AG20443 (cell line): Measurements from ENCODE around the gene CDK14.

ENCODE experiments used
- DNase-seq: peaks from one replicate; pipeline ENCODE4 v3.0.0; 2012; ENCODE audit warnings: low spot score, mixed read lengths

The CDK14 gene

DNA sequence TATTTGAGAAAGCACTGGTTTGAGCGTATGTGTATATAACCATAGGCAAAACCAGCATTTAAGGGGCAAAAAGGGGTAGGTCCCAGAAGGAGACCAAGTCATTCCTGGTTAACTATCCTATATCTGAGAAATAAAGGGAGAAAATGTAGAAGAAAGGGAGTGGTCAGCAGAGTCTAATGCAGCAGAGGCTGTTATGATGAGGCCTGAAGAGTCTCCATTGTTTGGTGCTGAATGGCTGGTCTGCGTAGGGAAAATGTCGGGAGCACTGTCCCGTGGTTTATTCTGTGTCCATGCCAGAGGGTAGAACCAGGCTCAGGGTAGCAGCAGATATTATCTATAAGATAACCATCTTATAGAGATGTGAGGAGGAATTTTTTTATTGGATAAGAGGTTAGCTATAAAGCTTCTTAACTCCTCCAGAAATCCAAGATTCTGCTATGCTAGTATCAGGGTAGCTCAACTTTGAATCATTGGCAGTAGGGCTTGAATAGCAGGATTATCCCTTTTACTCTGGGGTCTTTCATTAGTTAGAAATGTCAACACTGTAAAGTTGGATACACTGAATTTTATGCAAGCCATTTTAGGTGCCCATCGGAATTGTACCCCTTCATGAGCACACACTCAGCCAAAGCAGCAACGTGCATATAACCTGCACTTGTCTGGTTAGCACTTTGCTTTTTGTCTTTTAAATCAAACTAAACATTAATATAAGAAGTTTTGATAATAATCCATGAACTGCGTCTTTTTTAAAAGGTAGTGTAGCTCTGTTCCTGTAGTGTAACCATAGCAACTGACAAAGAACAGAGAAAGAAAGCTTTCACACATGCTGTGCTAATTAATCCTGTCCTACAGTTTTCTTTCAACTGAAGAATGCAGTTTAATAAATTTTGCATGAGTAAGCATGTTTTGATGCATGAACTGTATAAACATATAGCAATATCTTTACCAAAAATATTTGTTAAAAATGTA lies 356.1 kb downstream of the CDK14 start:
- no peak for DNase-seq

DNA sequence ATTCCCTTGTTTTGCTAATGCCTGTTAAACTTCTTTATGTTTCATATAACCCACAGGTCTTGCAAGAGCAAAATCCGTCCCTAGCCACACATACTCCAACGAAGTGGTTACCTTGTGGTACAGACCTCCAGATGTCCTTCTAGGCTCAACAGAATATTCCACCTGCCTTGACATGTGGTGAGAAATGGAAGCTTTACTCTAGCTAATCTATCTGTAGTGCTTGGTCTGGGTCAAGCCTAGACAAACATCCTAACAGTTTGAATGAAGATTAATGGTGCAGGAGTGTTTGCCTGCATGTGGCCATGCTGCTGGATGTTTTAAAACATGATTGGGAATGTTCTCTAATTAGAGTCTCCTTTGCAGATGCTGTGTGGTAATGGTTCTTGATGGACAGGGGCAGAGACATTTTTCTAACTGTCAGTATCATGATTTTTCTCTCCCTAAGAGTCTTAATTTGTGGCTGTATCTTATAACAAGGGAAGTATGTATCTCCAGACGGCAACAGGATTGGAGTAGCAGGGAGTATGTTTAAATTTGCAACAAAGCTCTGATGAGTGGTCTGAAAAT lies 359.6 kb downstream of the CDK14 start:
- DNase-seq, result no peak

DNA sequence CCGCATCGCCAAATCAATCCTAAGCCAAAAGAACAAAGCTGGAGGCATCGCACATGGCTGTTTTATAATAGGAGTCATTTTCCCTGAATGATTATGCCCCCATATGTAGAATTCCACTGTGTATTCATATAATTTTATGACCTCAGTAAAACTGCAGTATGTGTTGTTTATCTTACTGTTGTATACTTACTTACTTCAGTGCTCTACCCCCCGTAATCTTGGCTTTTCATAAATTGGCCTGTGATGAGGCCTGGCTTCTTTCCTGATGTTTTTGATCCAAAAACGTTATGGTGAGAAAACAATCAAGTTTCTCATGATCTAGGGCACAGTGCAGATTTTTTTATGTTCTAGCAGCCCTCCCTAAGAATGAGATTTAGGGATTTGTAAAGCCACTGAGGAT lies 361.8 kb downstream of the CDK14 start:
- no peak for DNase-seq

DNA sequence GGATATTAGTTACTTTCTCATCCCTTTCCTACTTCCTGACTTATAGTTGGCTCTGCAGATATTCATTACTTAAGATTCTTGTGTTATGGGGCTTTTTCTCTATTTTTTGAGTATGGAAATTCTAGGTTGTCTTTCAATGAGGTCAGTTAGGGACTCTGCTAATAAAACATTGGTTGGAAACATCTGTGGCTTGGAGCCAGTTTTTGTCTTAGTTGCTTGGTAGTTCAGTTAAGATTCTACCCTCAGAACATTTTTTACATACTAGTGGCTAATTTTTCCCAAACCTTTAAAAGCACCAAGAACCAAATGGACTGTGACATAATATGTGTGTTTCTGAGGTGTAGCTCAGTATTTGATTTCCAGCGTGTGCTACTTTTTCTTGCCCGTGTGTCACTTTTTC lies 362.5 kb downstream of the CDK14 start:
- DNase-seq, result peak; percentile 49

DNA sequence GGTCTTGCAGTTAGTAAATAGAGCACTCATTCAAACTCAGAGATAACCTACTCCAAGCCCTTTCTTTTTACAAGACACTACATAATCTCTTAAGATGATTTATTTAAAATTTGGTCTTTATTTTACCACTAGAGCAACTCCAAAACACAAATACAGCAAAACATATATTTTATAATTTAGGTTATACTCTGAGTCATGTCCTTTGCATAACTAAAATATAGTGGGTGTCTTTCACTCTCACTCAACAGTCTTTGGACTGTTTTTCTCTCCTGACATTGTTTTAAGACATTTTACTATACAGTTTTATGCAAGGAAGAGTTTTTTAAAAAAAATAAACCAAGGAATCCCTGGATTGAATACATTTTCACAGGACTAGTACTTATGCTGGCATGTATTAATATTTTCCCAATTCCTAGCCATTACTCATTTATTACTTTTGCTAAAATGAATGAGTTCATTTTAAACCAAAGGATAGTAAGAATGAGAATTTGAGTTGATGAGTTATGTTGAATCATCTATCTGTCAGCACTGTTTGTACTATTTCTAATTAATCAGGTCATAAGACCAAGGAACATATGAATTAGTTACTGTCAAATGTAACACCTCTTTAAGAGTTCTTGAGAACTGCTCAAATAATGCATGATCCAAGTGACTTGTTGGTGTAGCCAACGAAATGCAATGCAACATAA lies 365.1 kb downstream of the CDK14 start:
- no peak for DNase-seq

DNA sequence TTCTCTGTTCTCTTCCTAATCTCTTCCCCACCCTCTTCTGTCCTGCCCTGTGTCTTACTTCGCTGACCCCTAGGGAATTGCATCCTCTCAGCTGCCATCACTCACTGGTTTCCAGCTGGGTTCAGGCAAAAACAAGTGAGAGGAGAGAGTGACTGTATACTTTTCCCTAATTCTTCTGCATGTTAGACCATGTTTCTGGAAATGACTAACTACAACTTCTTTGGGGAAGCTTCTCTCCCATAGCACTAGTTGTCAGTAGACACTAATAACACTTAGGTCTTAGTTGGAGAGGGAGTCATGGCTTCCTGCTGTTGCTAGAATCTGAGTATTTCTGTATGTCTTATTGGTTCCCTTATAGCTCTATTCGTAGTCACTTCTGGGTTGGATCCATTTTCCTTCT lies 369.1 kb downstream of the CDK14 start:
- no peak for DNase-seq

DNA sequence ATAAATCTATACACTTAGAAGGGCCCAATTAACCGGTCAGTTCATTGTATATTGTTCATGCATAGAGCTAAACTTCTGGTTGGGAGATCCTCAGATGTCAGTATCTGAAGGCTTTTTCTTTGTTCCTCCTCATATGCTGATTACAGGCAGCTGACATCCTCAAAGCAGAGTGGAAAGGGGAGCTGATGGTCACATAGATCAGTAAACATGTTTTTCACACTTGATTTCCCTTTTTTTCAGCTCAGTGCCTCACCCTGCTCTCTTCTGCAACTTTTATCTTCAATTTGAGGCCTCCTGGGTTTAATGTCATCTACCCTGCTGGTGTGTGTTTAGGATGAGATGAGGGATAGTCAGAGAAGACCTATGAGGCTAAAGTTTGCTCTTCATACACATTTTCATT lies 370.2 kb downstream of the CDK14 start:
- no peak for DNase-seq

DNA sequence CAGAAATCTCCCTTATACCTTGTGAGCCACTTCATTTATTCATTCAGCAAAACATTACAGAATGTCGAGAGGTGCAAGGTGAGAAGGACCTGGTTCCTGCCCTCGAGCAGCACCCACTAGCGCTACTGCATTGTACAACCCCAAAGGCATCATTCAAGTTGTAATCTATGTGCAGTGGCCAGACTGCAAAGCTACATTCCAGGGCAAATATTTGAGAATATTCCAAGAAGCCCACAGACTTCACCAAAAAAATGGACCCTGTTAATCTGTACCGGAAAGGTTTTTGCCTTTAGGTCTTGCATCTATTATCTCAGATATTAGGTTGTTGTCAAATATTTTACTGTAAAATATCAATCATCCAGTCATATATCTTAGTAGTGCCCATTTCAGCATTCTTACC lies 372.8 kb downstream of the CDK14 start:
- no peak for DNase-seq

DNA sequence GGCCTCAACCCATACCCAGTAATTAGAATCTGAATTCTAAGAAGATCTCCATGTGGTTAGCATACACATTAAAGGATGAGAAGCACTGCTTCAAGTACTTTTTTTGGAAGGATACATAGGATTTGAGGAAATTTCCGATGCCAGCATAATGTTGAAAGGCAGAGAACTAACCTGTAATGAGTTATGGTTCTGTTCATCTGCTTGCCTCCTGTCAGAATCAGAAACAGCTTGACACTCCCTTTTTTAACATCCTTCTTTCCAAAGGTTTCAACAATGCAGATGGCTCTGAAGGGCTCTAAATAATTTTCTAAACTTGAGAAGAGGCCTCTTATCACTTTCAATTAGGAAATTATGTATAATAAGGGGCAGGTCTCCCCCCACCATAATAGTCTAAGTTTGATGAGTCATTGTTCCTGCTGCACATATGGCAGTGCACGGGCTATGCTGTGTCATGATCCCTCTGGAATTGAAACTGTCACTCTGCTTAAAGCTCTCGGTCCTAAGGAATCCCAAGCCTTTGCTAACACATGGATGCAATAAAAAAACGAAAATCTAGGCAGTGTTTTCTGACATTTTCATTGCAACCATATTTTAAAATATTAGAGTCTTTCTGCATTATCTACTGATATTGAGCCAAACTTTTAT lies 376.9 kb downstream of the CDK14 start:
- peak; percentile 31 for DNase-seq

DNA sequence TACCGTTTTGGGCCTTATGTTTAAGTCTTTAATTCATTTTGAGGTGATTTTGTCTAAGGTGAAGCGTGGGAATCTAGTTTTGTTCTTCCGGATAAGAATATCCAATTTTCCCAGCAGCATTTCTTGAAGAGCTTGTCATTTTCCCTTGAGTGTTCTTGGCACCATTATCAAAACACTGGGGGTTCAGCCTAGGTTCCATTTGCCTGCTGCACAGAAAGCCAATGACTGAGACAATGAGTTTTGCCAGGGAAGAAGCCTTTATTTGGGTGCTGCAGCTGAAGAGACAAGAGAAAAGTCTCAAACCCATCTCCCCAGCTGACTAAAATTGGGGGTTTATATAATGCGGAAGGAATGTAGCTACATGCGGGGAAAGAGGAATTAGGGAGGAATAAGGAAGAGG lies 380.9 kb downstream of the CDK14 start:
- no peak for DNase-seq

DNA sequence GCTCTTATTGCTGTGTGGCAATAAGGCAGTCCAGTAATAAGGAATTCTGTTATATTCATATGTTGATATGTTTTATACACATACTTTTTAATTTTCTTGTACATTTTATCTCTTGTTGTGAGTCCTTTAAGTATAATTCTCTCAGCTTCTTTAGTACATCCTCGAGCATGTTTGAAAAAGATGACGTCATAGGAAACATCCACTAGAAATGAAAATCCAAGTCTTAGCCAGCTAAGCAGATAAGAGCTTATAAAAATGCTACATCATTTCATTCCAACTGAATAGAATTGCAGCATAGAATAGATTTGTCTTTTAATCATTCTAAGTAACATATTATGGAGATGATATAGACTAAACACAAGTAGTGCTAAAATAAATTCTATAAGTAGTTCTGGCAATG lies 384.4 kb downstream of the CDK14 start:
- no peak for DNase-seq

DNA sequence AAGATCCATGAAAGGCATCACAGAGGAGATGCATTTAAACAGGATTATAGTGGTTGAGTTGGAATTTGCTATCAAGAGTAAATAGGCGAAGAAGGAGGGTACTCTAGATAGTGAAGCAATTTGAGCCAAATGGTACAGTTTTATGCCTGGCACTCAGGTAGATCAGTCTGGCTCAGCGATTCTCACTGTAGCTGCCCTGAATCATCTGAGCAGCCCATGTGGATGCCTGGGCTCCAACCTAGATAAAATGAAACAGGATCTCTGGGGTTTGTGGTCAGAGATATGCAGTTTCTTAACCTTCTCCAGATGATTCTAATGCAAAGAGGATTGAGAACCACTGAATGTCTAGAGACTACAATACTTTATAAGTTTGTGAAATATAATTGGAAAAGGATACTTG lies 386.1 kb downstream of the CDK14 start:
- no peak for DNase-seq

DNA sequence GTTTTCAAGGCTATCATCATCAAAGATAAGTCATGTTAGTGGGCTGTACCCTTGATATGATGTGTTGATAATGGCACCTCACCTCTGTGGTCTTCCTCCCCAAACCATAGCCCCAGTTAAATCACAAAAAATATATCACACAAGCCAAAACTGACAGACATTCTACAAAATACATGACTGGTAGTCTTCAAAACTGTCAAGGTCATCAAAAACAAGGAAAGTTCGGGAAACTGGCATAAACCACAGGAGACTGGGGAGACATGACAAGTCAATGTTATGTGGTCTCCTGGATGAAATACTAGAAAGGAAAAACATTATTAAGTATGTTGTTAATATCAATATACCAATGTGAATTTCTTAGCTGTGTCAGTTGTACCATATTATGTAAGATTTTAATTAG lies 388.6 kb downstream of the CDK14 start:
- no peak for DNase-seq

DNA sequence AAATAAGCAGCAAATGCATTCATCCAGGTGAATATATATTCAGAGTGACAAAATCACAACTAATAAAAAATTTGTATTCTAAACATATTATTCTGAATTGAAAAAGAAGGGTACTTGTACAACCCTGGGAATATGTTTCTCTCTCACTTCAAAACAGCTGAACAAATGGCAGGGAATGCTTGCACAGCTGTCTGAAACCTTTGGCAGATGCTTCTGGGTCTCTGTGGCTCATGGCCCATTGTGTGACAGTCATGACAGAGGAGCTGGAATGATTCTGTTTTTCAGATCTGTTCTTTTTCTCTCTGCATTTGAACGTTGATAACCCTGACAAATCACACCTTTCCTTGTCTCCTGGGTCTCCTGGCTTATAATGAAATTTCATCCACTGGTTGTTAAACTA lies 392.4 kb downstream of the CDK14 start:
- no peak for DNase-seq

DNA sequence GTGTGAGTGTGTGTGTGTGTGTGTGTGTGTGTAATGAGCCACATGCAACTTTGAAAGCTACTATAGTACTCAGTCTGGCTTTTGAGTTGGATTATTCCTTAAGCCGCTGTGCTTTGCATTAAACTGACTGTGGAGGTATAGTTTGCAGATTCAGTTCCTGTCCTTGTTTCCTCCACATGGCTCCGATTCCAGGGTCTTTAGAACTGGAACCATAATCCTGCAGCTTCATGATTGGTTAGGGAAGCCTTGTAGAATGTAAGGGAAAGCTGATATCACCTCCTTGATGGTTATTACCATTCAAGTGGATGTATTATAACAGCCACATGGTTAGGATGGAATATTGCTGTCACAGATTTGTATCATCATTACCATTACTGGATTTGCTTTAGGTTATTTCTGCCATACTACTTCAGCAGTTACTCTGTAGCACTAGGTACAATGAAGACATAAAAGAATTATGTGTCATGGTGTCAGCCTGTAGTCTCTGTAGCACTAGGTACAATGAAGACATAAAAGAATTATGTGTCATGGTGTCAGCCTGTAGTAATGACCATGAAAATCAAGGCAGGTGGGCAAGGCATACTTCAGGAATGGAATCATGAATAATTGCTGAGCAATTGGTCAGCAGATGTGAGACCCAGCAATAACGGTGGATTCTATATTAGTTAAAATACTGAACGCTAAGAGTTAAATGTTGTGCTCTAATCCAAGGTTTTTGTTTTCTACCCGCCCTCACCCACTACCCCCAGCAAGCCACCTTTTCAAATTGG lies 393.1 kb downstream of the CDK14 start:
- no peak for DNase-seq

DNA sequence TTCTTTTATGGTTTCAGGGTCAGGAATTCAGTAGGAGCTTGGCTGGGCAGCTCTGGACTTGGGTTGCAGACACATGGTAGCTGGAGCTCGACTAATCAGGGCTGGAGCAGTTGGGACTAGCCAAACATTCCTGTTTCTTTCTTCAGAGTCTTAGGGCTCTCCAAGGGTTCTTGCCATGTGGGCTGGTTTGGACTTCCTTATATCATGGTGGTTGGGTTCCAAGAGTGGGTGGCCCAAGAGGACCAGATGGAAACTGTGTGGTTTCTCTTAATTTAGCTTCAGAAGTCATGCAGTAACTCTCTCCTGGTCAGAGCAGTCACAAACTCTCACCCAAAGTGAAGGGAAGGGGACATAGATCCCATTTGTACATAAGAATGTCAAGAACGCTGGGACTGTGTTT lies 398.0 kb downstream of the CDK14 start:
- peak; percentile 11 for DNase-seq

DNA sequence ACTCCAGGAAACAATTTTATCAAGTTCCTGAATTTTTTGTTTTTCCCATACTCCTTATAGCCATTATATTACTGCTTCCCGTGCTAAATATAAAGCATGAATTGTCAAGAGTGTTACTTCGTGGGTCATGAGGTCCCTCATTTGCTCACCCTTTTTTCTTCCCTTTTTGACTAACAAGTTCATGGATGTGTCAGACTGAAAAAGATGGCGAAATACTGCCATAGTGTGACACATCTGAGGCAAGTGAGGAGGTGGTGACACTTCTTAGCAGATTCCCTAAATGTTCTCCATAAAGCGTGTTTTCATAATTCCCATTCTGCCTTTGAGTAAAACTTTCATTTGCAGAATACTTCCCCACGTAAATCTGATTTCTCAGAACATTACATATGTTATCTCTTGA lies 398.5 kb downstream of the CDK14 start:
- no peak for DNase-seq

DNA sequence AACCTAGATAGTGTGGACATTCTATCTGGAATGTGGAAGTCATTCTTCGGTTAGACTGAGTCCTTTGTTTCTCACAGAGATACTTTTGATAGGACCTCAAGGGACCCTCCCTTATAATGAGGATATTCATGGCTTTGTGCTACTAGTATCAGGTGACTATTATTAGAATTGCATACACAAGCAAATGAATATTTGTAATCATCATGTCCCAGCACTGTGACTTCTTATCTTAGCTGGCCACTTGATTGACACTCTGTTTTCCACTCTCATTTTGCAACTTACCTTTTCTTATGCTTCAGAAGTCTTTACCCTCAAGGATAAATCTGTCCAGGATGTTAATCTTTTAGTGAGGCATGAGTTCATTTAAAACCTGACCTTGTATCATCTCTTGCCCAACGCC lies 399.9 kb downstream of the CDK14 start:
- DNase-seq, result no peak

DNA sequence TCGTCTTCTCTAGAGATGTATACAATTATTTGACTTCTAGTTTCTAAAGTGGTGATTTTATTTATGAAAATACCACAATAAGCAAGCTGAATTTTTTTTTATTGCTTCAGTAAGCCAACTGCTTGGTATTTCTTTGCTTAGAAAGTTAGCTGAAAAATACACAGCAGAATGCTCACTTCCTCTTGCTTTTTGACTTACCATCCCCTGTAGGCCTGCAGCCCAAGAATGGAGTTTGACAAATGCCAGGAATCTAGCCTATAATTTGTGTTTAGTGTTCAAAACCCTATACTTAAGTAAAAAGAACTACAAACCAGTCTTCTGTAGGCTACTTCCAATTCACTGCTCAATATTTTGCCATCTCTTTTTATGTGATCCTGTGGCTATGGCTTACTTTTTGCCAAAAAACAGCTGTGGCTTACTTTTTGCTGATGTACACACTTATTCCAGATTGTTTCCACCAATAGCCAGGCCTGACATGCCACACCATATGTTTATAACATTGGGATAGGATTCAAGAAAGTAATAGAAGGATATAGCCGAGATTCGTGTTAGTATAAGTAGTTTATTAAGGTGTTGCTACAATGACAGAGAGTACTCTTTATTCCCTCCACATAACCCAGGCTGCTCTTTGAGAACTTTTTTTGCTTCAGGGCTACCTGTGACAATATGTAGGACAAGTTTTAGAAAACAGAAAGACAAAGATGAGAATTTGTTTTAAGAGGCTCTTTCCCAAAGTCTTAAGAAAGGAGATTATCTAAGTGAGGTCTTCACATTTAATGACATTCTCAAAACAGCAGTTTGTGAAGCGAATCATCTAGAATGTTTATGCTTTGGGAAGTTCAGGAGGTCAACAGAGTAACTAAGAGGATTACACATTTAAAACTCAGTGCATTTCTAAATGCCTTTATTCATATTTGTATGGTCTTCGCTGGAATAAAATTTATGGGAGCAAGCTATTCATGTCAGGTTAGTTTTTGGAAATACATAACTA lies 404.2 kb downstream of the CDK14 start:
- DNase-seq, result peak; percentile 18

DNA sequence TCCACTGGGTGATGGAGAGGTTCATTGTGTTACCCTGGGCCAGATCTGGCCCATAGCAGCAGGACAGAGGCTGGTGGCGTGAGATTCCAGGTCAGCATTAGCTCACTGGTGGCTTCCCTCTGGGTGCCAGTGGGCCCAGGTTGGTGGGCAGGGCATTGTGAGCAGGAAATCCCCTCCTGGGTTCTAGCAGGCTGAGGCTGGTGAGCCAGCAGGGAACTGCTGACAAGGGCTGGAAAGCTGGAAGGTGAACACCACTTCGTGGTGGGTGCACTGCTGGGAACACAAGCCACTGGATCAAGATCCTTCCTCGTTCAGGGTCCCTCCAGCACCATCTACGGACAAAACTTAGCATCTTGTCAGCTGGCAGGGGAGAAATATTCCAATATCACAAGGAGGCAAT lies 408.9 kb downstream of the CDK14 start:
- DNase-seq, result no peak

DNA sequence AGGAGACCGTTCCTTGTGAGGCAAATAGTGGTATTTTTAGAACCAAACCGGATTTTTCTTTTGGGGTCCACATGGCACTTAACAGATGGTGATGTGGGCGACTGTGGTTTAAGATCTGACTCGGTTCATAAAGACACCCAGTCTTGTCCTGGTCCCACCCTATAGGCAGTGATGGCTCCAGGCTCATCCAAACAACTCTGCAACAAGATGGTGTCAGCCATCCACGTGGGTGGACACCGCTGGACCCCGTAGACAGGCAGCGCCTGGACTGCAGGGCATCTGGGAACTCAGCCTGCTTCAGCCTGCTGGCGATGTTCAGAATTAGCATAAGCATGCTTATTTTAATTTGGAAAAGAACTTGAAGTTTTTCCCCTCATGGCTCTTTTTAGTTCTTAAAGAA lies 409.7 kb downstream of the CDK14 start:
- DNase-seq, result no peak
